Endothelial cell of umbilical vein (primary cell): ENCODE results near the gene TEX38. TPM values are rescaled to one million over a fixed set of nuclear protein-coding genes. Genes with fewer than 3 reads are reported as not detected.
"Not testable (repeated sequence)": the region's sequence is repeated elsewhere in the genome, so short reads cannot be mapped to it uniquely, and the experiment has no call there.

ENCODE experiments used
- BruUV-seq: library from RNA; stranded (reverse); fragments of 400-500 nt; replicated peaks from 2 replicates; lab custom pipeline; 2021; lab: Mats Ljungman, UMichigan
- CTCF ChIA-PET: fragments of 300-600, 350-600 bp; sonication (Branson Sonifier 250); formaldehyde crosslinking; loops from one replicate; lab custom pipeline; 2021; ENCODE audit warnings: antibody characterized with exemption, inconsistent platforms; lab: Charles Lee
- POLR2A ChIA-PET: fragments of 300-600, 350-600 bp; sonication (Branson Sonifier 250); formaldehyde crosslinking; loops from one replicate; lab custom pipeline; 2021; ENCODE audit warnings: antibody characterized with exemption, inconsistent platforms; lab: Charles Lee
- DNase-seq: peaks from one replicate; pipeline ENCODE4 v3.0.0-alpha.2; 2011; ENCODE audit warnings: low read depth, low spot score
- FAIRE-seq: peaks from 2 replicates; lab custom pipeline; 2011; peaks lifted over from hg19 to GRCh38; lab: Jason Lieb, UNC
- H2AFZ ChIP-seq: 2 replicates; pipeline ENCODE4 v1.6.0; 2012; ENCODE audit warnings: low read depth, low read length, control low read depth, inconsistent platforms
- H3K27ac ChIP-seq: 2 replicates; pipeline ENCODE4 v1.5.1; 2011; ENCODE audit warnings: low read depth, mild to moderate bottlenecking, control low read depth, low read length, moderate library complexity; ENCODE audit not compliant: insufficient read depth
- H3K27me3 ChIP-seq, 2 experiments: 2 replicates each; pipeline versions ENCODE4 v1.6.0 to v1.6.1; 2011; ENCODE audit warnings: low read length in 2 of 2, mixed read lengths in 1 of 2; ENCODE audit not compliant: control insufficient read depth in 2 of 2, insufficient read depth in 2 of 2
- H3K36me3 ChIP-seq, 2 experiments: 2 replicates in 1 of 2; 3 replicates in 1 of 2; pipeline ENCODE4 v1.5.1; 2011; ENCODE audit warnings: low read length in 2 of 2, mild to moderate bottlenecking in 1 of 2, moderate library complexity in 1 of 2; ENCODE audit not compliant: control insufficient read depth in 2 of 2, insufficient read depth in 2 of 2; ENCODE audit errors: extremely low read depth in 1 of 2
- H3K4me1 ChIP-seq: 3 replicates; pipeline ENCODE4 v1.5.1; 2011; ENCODE audit warnings: mild to moderate bottlenecking, low read length; ENCODE audit not compliant: control insufficient read depth, insufficient read depth; ENCODE audit errors: extremely low read depth
- H3K4me2 ChIP-seq: 2 replicates; pipeline ENCODE4 v1.6.1; 2011; ENCODE audit warnings: low read length, control low read depth, mixed read lengths; ENCODE audit not compliant: insufficient read depth
- H3K4me3 ChIP-seq, 3 experiments: fragments of 200-600 bp in 1 of 3; sonication (generic), shearing (Covaris generic) in 1 of 3; replicated peaks in 1 of 3; 2 replicates each; pipeline ENCODE4 v1.5.1; 2011 to 2016; ENCODE audit warnings: control low read depth in 3 of 3, low read length in 3 of 3, mild to moderate bottlenecking in 2 of 3, inconsistent platforms in 1 of 3, low read depth in 1 of 3, moderate library complexity in 1 of 3; ENCODE audit not compliant: insufficient read depth in 1 of 3
- H3K79me2 ChIP-seq: 2 replicates; pipeline ENCODE4 v1.6.0; 2012; ENCODE audit warnings: low read length, inconsistent platforms; ENCODE audit not compliant: control insufficient read depth, insufficient read depth
- H3K9ac ChIP-seq: replicated peaks from 2 replicates; pipeline ENCODE3; 2011; ENCODE audit warnings: low read length, control low read depth; ENCODE audit not compliant: insufficient read depth; ENCODE audit errors: extremely low read depth
- H3K9me1 ChIP-seq: replicated peaks from 3 replicates; pipeline ENCODE4 v1.6.0; 2011; ENCODE audit warnings: mild to moderate bottlenecking, low read length; ENCODE audit not compliant: control insufficient read depth, insufficient read depth; ENCODE audit errors: extremely low read depth
- H3K9me3 ChIP-seq: replicated peaks from 2 replicates; pipeline ENCODE4 v1.5.1; 2012; ENCODE audit warnings: low read length, inconsistent platforms; ENCODE audit not compliant: control insufficient read depth, insufficient read depth
- H4K20me1 ChIP-seq: replicated peaks from 2 replicates; pipeline ENCODE3; 2011; ENCODE audit warnings: mild to moderate bottlenecking, low read length; ENCODE audit not compliant: control insufficient read depth, insufficient read depth; ENCODE audit errors: extremely low read depth
- CTCF ChIP-seq, 2 donors: IDR thresholded peaks; 1 replicate in 1 of 2; 2 replicates in 1 of 2; pipeline ENCODE4 v1.5.1; 2011; ENCODE audit warnings: low read length in 2 of 2, mild to moderate bottlenecking in 2 of 2, moderate library complexity in 2 of 2, control low read depth in 1 of 2, inconsistent platforms in 1 of 2, low read depth in 1 of 2; ENCODE audit not compliant: insufficient read depth in 1 of 2; ENCODE audit errors: extremely low read depth in 1 of 2
- EZH2 ChIP-seq: IDR thresholded peaks from 2 replicates; pipeline ENCODE4 v1.6.1; 2012; ENCODE audit warnings: borderline replicate concordance, low read depth, mild to moderate bottlenecking, moderate library complexity, low read length, inconsistent platforms; ENCODE audit not compliant: severe bottlenecking
- FOS ChIP-seq: IDR thresholded peaks from 2 replicates; pipeline ENCODE4 v1.6.1; 2011; ENCODE audit warnings: mild to moderate bottlenecking, low read length, moderate library complexity, borderline replicate concordance; ENCODE audit not compliant: insufficient read depth
- GATA2 ChIP-seq: IDR thresholded peaks from 2 replicates; pipeline ENCODE4 v1.7.0; 2011; ENCODE audit warnings: low read depth, mild to moderate bottlenecking, moderate library complexity, mixed read lengths, low read length; ENCODE audit not compliant: insufficient read length, insufficient read depth
- JUN ChIP-seq: IDR thresholded peaks from 2 replicates; pipeline ENCODE4 v1.6.1; 2011; ENCODE audit warnings: borderline replicate concordance, low read depth; ENCODE audit not compliant: insufficient read length, insufficient read depth
- MYC ChIP-seq: IDR thresholded peaks from one replicate; pipeline ENCODE4 v1.6.1; 2011; ENCODE audit warnings: mild to moderate bottlenecking, low read depth, low read length
- POLR2A ChIP-seq: IDR thresholded peaks from 2 replicates; pipeline ENCODE4 v1.6.1; 2012; ENCODE audit warnings: low read depth, mild to moderate bottlenecking, control low read depth, low read length
- POLR2AphosphoS5 ChIP-seq: IDR thresholded peaks from 2 replicates; pipeline ENCODE4 v1.6.1; 2012; ENCODE audit warnings: low read depth, mild to moderate bottlenecking, control low read depth, low read length, moderate library complexity; ENCODE audit not compliant: insufficient read depth
- dilution Hi-C: fragments of 300-500 bp; cut with MboI; formaldehyde crosslinking; loops from one replicate; pipeline ENCODE4 v1.15.0; 2019; ENCODE audit warnings: low sequenced_read_pairs; ENCODE audit not compliant: extremely low pct_ligation_motif_present
- intact Hi-C: fragments of 100-400 bp; cut with micrococcal nuclease; formaldehyde crosslinking; loops from one replicate; pipeline ENCODE4 v1.10.0; 2022
- polyA plus RNA-seq, 4 experiments: library from polyadenylated mRNA; depleted of rRNA in 3 of 4; stranded (reverse) in 3 of 4; unstranded in 1 of 4; fragments of >200 nt; gene quantifications; 2 replicates each; pipeline versions ENCODE4 v1.2.1 to v1.2.3, GENCODE V29; 2011 to 2012; ENCODE audit warnings: missing spikeins in 1 of 4
- total RNA-seq: library from RNA; stranded (reverse); gene quantifications from 2 replicates; pipeline ENCODE4 v1.2.3, GENCODE V29; 2021
- TF ChIP-seq, protein P1 (sequence below): IDR thresholded peaks from 2 replicates; pipeline ENCODE4 v1.6.1; 2011; ENCODE audit not compliant: insufficient read depth, insufficient read length

TEX38 gene
- total and polyA plus RNA-seq, 2 donors (not counting 3 experiments of a cell fraction or from before 2014, with no cell fraction given): not detected

- TF ChIP-seq, protein P1, sequence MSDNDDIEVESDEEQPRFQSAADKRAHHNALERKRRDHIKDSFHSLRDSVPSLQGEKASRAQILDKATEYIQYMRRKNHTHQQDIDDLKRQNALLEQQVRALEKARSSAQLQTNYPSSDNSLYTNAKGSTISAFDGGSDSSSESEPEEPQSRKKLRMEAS: no peak
- no peak for TF ChIP-seq MYC
- TF ChIP-seq CTCF (IDR thresholded peaks at IDR 0.05; ENCODE audit: extremely low read depth in 1 of 2, insufficient read depth in 1 of 2, low read depth in 1 of 2, low read length in 2 of 2): no peak
- no peak for TF ChIP-seq JUN
- TF ChIP-seq FOS: no peak
- no peak for TF ChIP-seq EZH2
- no peak for TF ChIP-seq GATA2
- no peak for TF ChIP-seq POLR2A
- no peak for TF ChIP-seq POLR2AphosphoS5
- FAIRE-seq (no peak), DNase-seq (no peak)
- H3K4me2 ChIP-seq: no peak overlapping the region
- intact Hi-C loops (no loop called here), dilution Hi-C loops (no loop called here)
- no peak overlapping the region for H3K4me3 ChIP-seq
- no peak overlapping the region for H2AFZ ChIP-seq
- no TSS peak for BruUV-seq
- ChIA-PET POLR2A (no interaction called here), CTCF (no interaction called here)
- H3K4me1 ChIP-seq: peaks cover 16% of the 10 kb centered on the region
- peaks cover 10 to 21% of the 10 kb centered on the region in 2 experiments for H3K36me3 ChIP-seq
- H3K79me2 ChIP-seq: no peaks in the 10 kb centered on the region
- no peak overlapping the region for H3K9ac ChIP-seq
- H4K20me1 ChIP-seq: peaks cover 14% of the 10 kb centered on the region
- no peaks in the 10 kb centered on the region for H3K27me3 ChIP-seq
- H3K27ac ChIP-seq: no peak overlapping the region
- H3K9me3 ChIP-seq: no peaks in the 10 kb centered on the region
- no peaks in the 10 kb centered on the region for H3K9me1 ChIP-seq
Observed at GRCh38 chr1:46692811-46693770, 21.4 kb downstream of the TEX38 start.

- H4K20me1 ChIP-seq, H3K4me1 ChIP-seq, FAIRE-seq, H3K4me3 ChIP-seq, H3K9me3 ChIP-seq, H3K27ac ChIP-seq, DNase-seq, CTCF ChIA-PET, POLR2A ChIA-PET, BruUV-seq, H3K9ac ChIP-seq, H3K9me1 ChIP-seq, dilution Hi-C loops, H3K4me2 ChIP-seq, intact Hi-C loops, H3K79me2 ChIP-seq, H2AFZ ChIP-seq, H3K27me3 ChIP-seq: not testable (repeated sequence)
- peaks cover 10 to 18% of the 10 kb centered on the region in 2 experiments for H3K36me3 ChIP-seq
Observed at GRCh38 chr1:46694676-46695075, 23.0 kb downstream of the TEX38 start.
